Measurements from ENCODE around the gene ZCCHC4. TPM values are rescaled to one million over a fixed set of nuclear protein-coding genes. Genes with fewer than 3 reads are reported as not detected.

The ZCCHC4 gene
- total and polyA plus RNA-seq, 2 of the 4 experiments (the other 2 are of a cell fraction): 7.9 to 8.1 TPM

DNA sequence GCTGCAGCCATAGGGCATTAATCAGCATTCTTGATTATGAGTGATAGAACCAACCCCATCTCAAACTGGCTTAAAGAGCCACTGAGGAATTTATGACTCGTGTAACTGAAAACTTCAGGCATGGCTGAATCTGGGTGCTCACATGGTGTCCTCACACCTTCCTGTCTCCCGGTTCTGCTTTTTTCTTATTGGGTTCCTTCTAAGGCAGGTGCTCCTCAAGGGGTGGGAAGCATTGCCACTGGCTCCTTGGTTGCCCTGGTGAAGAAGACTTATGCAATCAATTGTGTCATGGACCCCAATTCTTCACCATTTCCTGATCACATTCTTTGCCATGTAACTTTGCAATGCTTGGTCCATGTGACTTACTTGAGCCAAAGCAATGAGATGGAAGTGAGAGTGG is 4.3 kb upstream of the ZCCHC4 start:
- ATAC-seq (ENCODE audit: low read depth): no peak
- 100% methylated on average over 2 of the region's 2 CpGs; no CpG with 5 or more reads in 1 of the 2 experiments for WGBS, 2 experiments (ENCODE audit: extremely low coverage in 2 of 2, insufficient read length in 1 of 2)
- Histone ChIP-seq H2BK120ac (ENCODE audit: low read depth, low read length) (peak overlapping the region; percentile 11), H3K9me3 (ENCODE audit: control insufficient read depth, insufficient read depth, low read length) (no peaks in the 10 kb centered on the region), H3K27ac (ENCODE audit: insufficient read depth, low read length) (no peak overlapping the region), H3K4me2 (ENCODE audit: low read depth, low read length) (no peak overlapping the region), H4K8ac (ENCODE audit: low read depth in 2 of 2, low read length in 2 of 2) (no peak overlapping the region), H3K4me3 (ENCODE audit: insufficient read depth, low read depth, low read length) (no peak overlapping the region), H3K9me1 (ENCODE audit: insufficient read depth, low read length) (no peaks in the 10 kb centered on the region), H2BK15ac (ENCODE audit: low read depth, low read length) (no peak overlapping the region), H3K23ac (ENCODE audit: low read depth, low read length) (no peak overlapping the region), H3K27me3 (ENCODE audit: control insufficient read depth, insufficient read depth, low read length) (no peaks in the 10 kb centered on the region), H3K4ac (ENCODE audit: low read depth, low read length) (peak overlapping the region; percentile 42), H3K36me3 (ENCODE audit: control insufficient read depth, insufficient read depth, low read length) (no peaks in the 10 kb centered on the region), H2AFZ (replicated peaks; ENCODE audit: low read length, poor library complexity) (peak overlapping the region; percentile 64), H3K9ac (ENCODE audit: low read depth, low read length) (no peak overlapping the region), H2BK5ac (ENCODE audit: low read depth, low read length, poor library complexity, severe bottlenecking) (no peak overlapping the region), H4K20me1 (ENCODE audit: insufficient read depth, low read length) (no peaks in the 10 kb centered on the region), H3K18ac (ENCODE audit: low read depth, low read length) (no peak overlapping the region), H3K79me1 (ENCODE audit: low read depth in 1 of 2, low read length in 2 of 2) (peaks cover 0 to 6% of the 10 kb centered on the region in 2 experiments; a peak in 2 of 4 replicates), H3K14ac (replicated peaks; ENCODE audit: low read depth, low read length) (no peak overlapping the region), H2AK5ac (ENCODE audit: low read depth, low read length) (no peak overlapping the region), H4K91ac (ENCODE audit: insufficient read depth, low read depth, low read length) (peak overlapping the region; percentile 8; the same call in 1 of the 2 replicates), H4K5ac (ENCODE audit: low read depth, low read length) (no peak overlapping the region), H3K56ac (ENCODE audit: extremely low read depth, insufficient read depth, low read length) (no peak overlapping the region), H3K4me1 (ENCODE audit: control insufficient read depth, insufficient read depth, low read length) (peaks cover 6% of the 10 kb centered on the region; the same call in 1 of the 2 replicates), H2BK20ac (ENCODE audit: low read depth, low read length) (0 out of 2 replicates have a peak overlapping the region, but pooled peaks have one; percentile 22), H2AK9ac (replicated peaks; ENCODE audit: low read depth, low read length, poor library complexity) (peak overlapping the region; percentile 57)
- DNase-seq: no peak
- in situ Hi-C loops (cut with MboI; ENCODE audit: low sequenced_read_pairs): no loop called here
- TF ChIP-seq CEBPB (IDR thresholded peaks at IDR 0.05; ENCODE audit: low read depth, low read length) (0 out of 2 replicates have a peak, but pooled peaks have one; percentile 15), MAFK (IDR thresholded peaks at IDR 0.05; ENCODE audit: low read depth, low read length) (no peak)
- dilution Hi-C loops (cut with HindIII; ENCODE audit: low sequenced_read_pairs, unreplicated experiment): no loop called here
- BruUV-seq (replicated peaks): no TSS peak
- CTCF ChIA-PET: no interaction called here
- intact Hi-C loops (cut with micrococcal nuclease): no loop called here
- POLR2A ChIA-PET (ENCODE audit: unreplicated experiment): no interaction called here

Measured in IMR-90 (cell line).